Activated CD8-positive, alpha-beta T cell treated with anti-CD3 and anti-CD28 coated beads for 36 hours (primary cell): ENCODE data around the gene DLD. TPM values are rescaled to one million over a fixed set of nuclear protein-coding genes. Genes with fewer than 3 reads are reported as not detected.
"Not testable (repeated sequence)": the region's sequence is repeated elsewhere in the genome, so short reads cannot be mapped to it uniquely, and the experiment has no call there.

Experiments used
- ATAC-seq: fragments of 200-7000 bp; cut with Tn5 transposase; one replicate; pipeline ENCODE4 v1.10.0; 2021; ENCODE audit warnings: mild to moderate bottlenecking, moderate library complexity
- CTCF ChIA-PET: fragments of 350-600 bp; sonication (Branson Sonifier 250); formaldehyde crosslinking; loops from one replicate; lab custom pipeline; 2021; ENCODE audit warnings: antibody characterized with exemption; lab: Charles Lee
- POLR2A ChIA-PET: fragments of 350-600 bp; sonication (Branson Sonifier 250); formaldehyde crosslinking; loops from one replicate; lab custom pipeline; 2021; ENCODE audit warnings: antibody characterized with exemption; lab: Charles Lee
- DNase-seq: peaks from one replicate; pipeline ENCODE4 v3.0.0-alpha.2; 2020
- H3K27ac Mint-ChIP-seq: one replicate; pipeline ENCODE4 v1.8.0; 2021; ENCODE audit warnings: mild to moderate bottlenecking, mixed read lengths
- H3K27me3 Mint-ChIP-seq: one replicate; pipeline ENCODE4 v1.8.0; 2021; ENCODE audit warnings: mixed read lengths
- H3K36me3 Mint-ChIP-seq: one replicate; pipeline ENCODE4 v1.8.0; 2021; ENCODE audit warnings: low read depth, mixed read lengths
- H3K4me1 Mint-ChIP-seq: one replicate; pipeline ENCODE4 v1.8.0; 2021; ENCODE audit warnings: low read depth, mixed read lengths
- H3K4me3 Mint-ChIP-seq: one replicate; pipeline ENCODE4 v1.8.0; 2021; ENCODE audit warnings: mild to moderate bottlenecking, moderate library complexity, mixed read lengths
- H3K9me3 Mint-ChIP-seq: one replicate; pipeline ENCODE4 v1.8.0; 2021; ENCODE audit warnings: mixed read lengths
- CTCF ChIP-seq: fragments of 200-600 bp; IDR thresholded peaks from one replicate; pipeline ENCODE4 v1.8.0; 2022; ENCODE audit warnings: antibody characterized with exemption, mild to moderate bottlenecking
- intact Hi-C: fragments of 100-400 bp; cut with micrococcal nuclease; formaldehyde crosslinking; loops from one replicate; pipeline ENCODE4 v1.10.0; 2022
- total RNA-seq, 2 experiments: library from RNA; stranded (reverse); gene quantifications; one replicate each; pipeline ENCODE4 v1.2.3, GENCODE V29; 2021

The DLD gene
- total RNA-seq, 2 experiments from 2014 or later = 99.8 to 102 TPM

- Mint-ChIP-seq H3K36me3 (peaks cover 68% of the 10 kb centered on the region), H3K27me3 (no peaks in the 10 kb centered on the region), H3K9me3 (no peaks in the 10 kb centered on the region), H3K4me1 (peaks cover 26% of the 10 kb centered on the region), H3K4me3 (no peak overlapping the region), H3K27ac (peak overlapping the region; percentile 8)
- intact Hi-C loops = no loop called here
- ChIA-PET POLR2A (no interaction called here), CTCF (no interaction called here)
- no peak for DNase-seq
- no peak for TF ChIP-seq CTCF
- no peak for ATAC-seq
Measured at GRCh38 chr7:107914831-107915230, 23.8 kb downstream of the DLD start.

GRCh38 chr7:107915541-107915940, 24.6 kb downstream of the DLD start:
- Mint-ChIP-seq H3K27ac (peak overlapping the region; percentile 32), H3K4me3 (no peak overlapping the region), H3K9me3 (no peaks in the 10 kb centered on the region), H3K4me1 (peaks cover 33% of the 10 kb centered on the region), H3K36me3 (peaks cover 70% of the 10 kb centered on the region), H3K27me3 (no peaks in the 10 kb centered on the region)
- no peak for DNase-seq
- ChIA-PET CTCF (no interaction called here), POLR2A (no interaction called here)
- no peak for TF ChIP-seq CTCF
- intact Hi-C loops = no loop called here
- no peak for ATAC-seq

- peak overlapping the region; percentile 6 for H3K27ac Mint-ChIP-seq
- no peak overlapping the region for H3K4me3 Mint-ChIP-seq
- H3K4me1 Mint-ChIP-seq = peaks cover 40% of the 10 kb centered on the region
- ChIA-PET POLR2A (no interaction called here), CTCF (no interaction called here)
- peaks cover 71% of the 10 kb centered on the region for H3K36me3 Mint-ChIP-seq
- intact Hi-C loops = no loop called here
- TF ChIP-seq CTCF = no peak
- no peak for DNase-seq
- H3K27me3 Mint-ChIP-seq = no peaks in the 10 kb centered on the region
- ATAC-seq = no peak
- no peaks in the 10 kb centered on the region for H3K9me3 Mint-ChIP-seq
Measured at GRCh38 chr7:107917763-107918651, 27.0 kb downstream of the DLD start.

- ChIA-PET CTCF (no interaction called here), POLR2A (no interaction called here)
- intact Hi-C loops = no loop called here
- TF ChIP-seq CTCF = no peak
- Mint-ChIP-seq H3K27me3 (no peaks in the 10 kb centered on the region), H3K36me3 (peaks cover 70% of the 10 kb centered on the region), H3K4me1 (peaks cover 41% of the 10 kb centered on the region), H3K9me3 (no peaks in the 10 kb centered on the region), H3K4me3 (no peak overlapping the region), H3K27ac (no peak overlapping the region)
- no peak for ATAC-seq
- no peak for DNase-seq
Measured at GRCh38 chr7:107918948-107919347, 28.0 kb downstream of the DLD start.

GRCh38 chr7:107920048-107920772, 29.2 kb downstream of the DLD start:
- ATAC-seq (peak; percentile 37), DNase-seq (peak; percentile 5)
- Mint-ChIP-seq H3K27me3 (no peaks in the 10 kb centered on the region), H3K36me3 (peaks cover 74% of the 10 kb centered on the region), H3K9me3 (no peaks in the 10 kb centered on the region), H3K4me1 (peaks cover 47% of the 10 kb centered on the region), H3K27ac (peak overlapping the region; percentile 23), H3K4me3 (no peak overlapping the region)
- ChIA-PET CTCF (no interaction called here), POLR2A (no interaction called here)
- intact Hi-C loops = no loop called here
- TF ChIP-seq CTCF = no peak

GRCh38 chr7:107921826-107922225, 30.8 kb downstream of the DLD start:
- intact Hi-C loops, H3K27ac Mint-ChIP-seq, ATAC-seq, H3K4me3 Mint-ChIP-seq, H3K27me3 Mint-ChIP-seq, DNase-seq, CTCF ChIA-PET, POLR2A ChIA-PET, H3K9me3 Mint-ChIP-seq: not testable (repeated sequence)
- H3K4me1 Mint-ChIP-seq = peaks cover 54% of the 10 kb centered on the region
- peaks cover 79% of the 10 kb centered on the region for H3K36me3 Mint-ChIP-seq
